GM12864 (cell line): Measurements from ENCODE around the gene ACAP2.
"Not testable (repeated sequence)": the region's sequence is repeated elsewhere in the genome, so short reads cannot be mapped to it uniquely, and the experiment has no call there.

ENCODE experiments used
- DNase-seq: peaks from one replicate; pipeline ENCODE4 v3.0.0-alpha.2; 2011; ENCODE audit warnings: low read depth
- H3K4me3 ChIP-seq: 2 replicates; pipeline ENCODE4 v1.5.1; 2011; ENCODE audit warnings: mild to moderate bottlenecking, low read depth, low read length, control low read depth
- CTCF ChIP-seq: IDR thresholded peaks from 2 replicates; pipeline ENCODE4 v1.5.1; 2011; ENCODE audit warnings: low read depth, mild to moderate bottlenecking, moderate library complexity, low read length, control low read depth, inconsistent platforms; ENCODE audit errors: missing control alignments

Gene ACAP2

GRCh38 chr3:195442573-195443390 lies at the start of gene ACAP2:
Gene ACAP2 (minus strand): TSS chr3:195443020. CDS start chr3:195442847, 173 bp downstream.
- no peak for TF ChIP-seq CTCF
- peak; percentile 97 for DNase-seq
- peak within 1 kb of the TSS; percentile 96 for H3K4me3 ChIP-seq

GRCh38 chr3:195475614-195476013 lies 32.8 kb upstream of the ACAP2 start:
- DNase-seq: no peak
- TF ChIP-seq CTCF: no peak
- no peak overlapping the region for H3K4me3 ChIP-seq

- H3K4me3 ChIP-seq, DNase-seq: not testable (repeated sequence)
Observed at GRCh38 chr3:195475116-195475515, 32.3 kb upstream of the ACAP2 start.

- DNase-seq: no peak
- no peak for TF ChIP-seq CTCF
- H3K4me3 ChIP-seq: no peak overlapping the region
Observed at GRCh38 chr3:195468841-195469240, 26.0 kb upstream of the ACAP2 start.

- DNase-seq: no peak
- no peak overlapping the region for H3K4me3 ChIP-seq
- TF ChIP-seq CTCF: no peak
Observed at GRCh38 chr3:195468391-195468776, 25.6 kb upstream of the ACAP2 start.

- DNase-seq: no peak
- H3K4me3 ChIP-seq: no peak overlapping the region
- no peak for TF ChIP-seq CTCF
Observed at GRCh38 chr3:195467641-195468390, 25.0 kb upstream of the ACAP2 start.

GRCh38 chr3:195466251-195466650 lies 23.4 kb upstream of the ACAP2 start:
- TF ChIP-seq CTCF: no peak
- H3K4me3 ChIP-seq: no peak overlapping the region
- DNase-seq: no peak

- not testable (repeated sequence) for H3K4me3 ChIP-seq, DNase-seq
Observed at GRCh38 chr3:195462922-195463321, 20.1 kb upstream of the ACAP2 start.
